Erythroblast (primary cell): ENCODE measurements around the gene CNPY4.

ENCODE experiments used
- GATA1 ChIP-seq: IDR thresholded peaks from 2 replicates; pipeline ENCODE4 v1.6.1; 2011; ENCODE audit warnings: low read depth, mild to moderate bottlenecking, control low read depth, low read length, moderate library complexity
- POLR2A ChIP-seq: IDR thresholded peaks from 2 replicates; pipeline ENCODE4 v1.6.1; 2011; ENCODE audit warnings: mild to moderate bottlenecking, low read length

- TF ChIP-seq POLR2A: no peak
- no peak for TF ChIP-seq GATA1
Observed at GRCh38 chr7:100132697-100133151, 13.3 kb downstream of the CNPY4 start.
